ENCODE results near the gene OLFM3.
A peak's percentile ranks its signal among the peaks of the same experiment; 100 is the strongest.

OLFM3 gene

GRCh38 chr1:101996825-101997465 is at the start of gene OLFM3:
Gene OLFM3, minus strand, starts transcription at chr1:101996926.
- peak; percentile 50 for DNase-seq (ENCODE audit: low spot score)

- DNase-seq (ENCODE audit: low spot score), result no peak
These were observed 49.0 kb upstream of the OLFM3 start for GRCh38 chr1:102045752-102046151.

GRCh38 chr1:102032534-102032933 is 35.8 kb upstream of the OLFM3 start:
- no peak for DNase-seq (ENCODE audit: low spot score)

GRCh38 chr1:102019530-102019929 is 22.8 kb upstream of the OLFM3 start:
- DNase-seq (ENCODE audit: low spot score), result no peak

- DNase-seq (ENCODE audit: low spot score), result no peak
These were observed 19.0 kb upstream of the OLFM3 start for GRCh38 chr1:102015728-102016127.

GRCh38 chr1:102002057-102002456 is 5.3 kb upstream of the OLFM3 start:
- DNase-seq (ENCODE audit: low spot score), result no peak

- DNase-seq (ENCODE audit: low spot score), result no peak
These were observed 561 bp downstream of the OLFM3 start for GRCh38 chr1:101995984-101996745.

GRCh38 chr1:101993710-101994109 is 3.0 kb downstream of the OLFM3 start:
- no peak for DNase-seq (ENCODE audit: low spot score)

GRCh38 chr1:101992821-101993575 is 3.7 kb downstream of the OLFM3 start:
- DNase-seq (ENCODE audit: low spot score), result no peak

GRCh38 chr1:101980974-101981373 is 15.8 kb downstream of the OLFM3 start:
- no peak for DNase-seq (ENCODE audit: low spot score)

- no peak for DNase-seq (ENCODE audit: low spot score)
These were observed 19.5 kb downstream of the OLFM3 start for GRCh38 chr1:101977266-101977665.

- no peak for DNase-seq (ENCODE audit: low spot score)
These were observed 20.6 kb downstream of the OLFM3 start for GRCh38 chr1:101976161-101976560.

GRCh38 chr1:101975371-101975770 is 21.4 kb downstream of the OLFM3 start:
- DNase-seq (ENCODE audit: low spot score), result no peak

GRCh38 chr1:101974599-101975274 is 22.0 kb downstream of the OLFM3 start:
- no peak for DNase-seq (ENCODE audit: low spot score)

GRCh38 chr1:101971304-101971703 is 25.4 kb downstream of the OLFM3 start:
- DNase-seq (ENCODE audit: low spot score), result no peak

GRCh38 chr1:101967871-101968270 is 28.9 kb downstream of the OLFM3 start:
- no peak for DNase-seq (ENCODE audit: low spot score)

GRCh38 chr1:101965341-101965740 is 31.4 kb downstream of the OLFM3 start:
- no peak for DNase-seq (ENCODE audit: low spot score)

GRCh38 chr1:101964708-101965107 is 32.0 kb downstream of the OLFM3 start:
- no peak for DNase-seq (ENCODE audit: low spot score)

GRCh38 chr1:101960142-101960541 is 36.6 kb downstream of the OLFM3 start:
- DNase-seq (ENCODE audit: low spot score), result no peak

- no peak for DNase-seq (ENCODE audit: low spot score)
These were observed 37.3 kb downstream of the OLFM3 start for GRCh38 chr1:101959456-101959855.

GRCh38 chr1:101957771-101958170 is 39.0 kb downstream of the OLFM3 start:
- DNase-seq (ENCODE audit: low spot score), result no peak

GRCh38 chr1:101953623-101954022 is 43.1 kb downstream of the OLFM3 start:
- DNase-seq (ENCODE audit: low spot score), result no peak

Measured in GM03348 (cell line).